GM12878 (cell line): ENCODE measurements around the gene HOXC9. TPM values are rescaled to one million over a fixed set of nuclear protein-coding genes. Genes with fewer than 3 reads are reported as not detected.

Experiments used
- ATAC-seq: fragments of 200-7000 bp; cut with Tn5 transposase; 3 replicates; pipeline ENCODE4 v1.9.1; 2020; ENCODE audit warnings: mild to moderate bottlenecking, moderate library complexity
- BruUV-seq: library from RNA; stranded (reverse); fragments of 400-500 nt; replicated peaks from 2 replicates; lab custom pipeline; 2021; lab: Mats Ljungman, UMichigan
- CTCF ChIA-PET: fragments of 300-600 bp; sonication (Branson Sonifier 250); formaldehyde crosslinking; extraction: SDS; loops from one replicate; lab custom pipeline; 2021; ENCODE audit warnings: inconsistent platforms; lab: Yijun Ruan, JAX
- POLR2A ChIA-PET: fragments of 350-600 bp; formaldehyde crosslinking; extraction: SDS; loops from one replicate; lab custom pipeline; 2021; ENCODE audit warnings: inconsistent platforms; lab: Charles Lee
- RAD21 ChIA-PET: fragments of 300-600 bp; sonication (Branson Sonifier 250); formaldehyde crosslinking; loops from one replicate; lab custom pipeline; 2023; ENCODE audit warnings: antibody characterized with exemption; ENCODE audit not compliant: unreplicated experiment; lab: Charles Lee
- SMC1A ChIA-PET: fragments of 300-600 bp; sonication (Branson Sonifier 250); formaldehyde crosslinking; loops from one replicate; lab custom pipeline; 2023; ENCODE audit not compliant: unreplicated experiment, uncharacterized antibody; lab: Charles Lee
- DNase-seq: peaks from one replicate; pipeline ENCODE4 v3.0.0-alpha.2; 2011; ENCODE audit warnings: low read depth, low spot score
- FAIRE-seq: peaks from 3 replicates; lab custom pipeline; 2011; peaks lifted over from hg19 to GRCh38; lab: Jason Lieb, UNC
- H2AFZ ChIP-seq: 2 replicates; pipeline ENCODE4 v1.6.0; 2011; ENCODE audit warnings: low read depth, low read length, control low read depth; ENCODE audit not compliant: control insufficient read depth
- H3K27ac ChIP-seq: 2 replicates; pipeline ENCODE4 v1.5.1; 2011; ENCODE audit warnings: control low read depth; ENCODE audit not compliant: control insufficient read depth, insufficient read depth
- H3K27me3 ChIP-seq, 2 experiments: replicated peaks in 1 of 2; 2 replicates each; pipeline versions ENCODE4 v1.6.0 to v1.6.1; 2011; ENCODE audit warnings: low read length in 1 of 2; ENCODE audit not compliant: control insufficient read depth in 2 of 2, insufficient read depth in 2 of 2
- H3K36me3 ChIP-seq, 2 experiments: 2 replicates each; pipeline ENCODE4 v1.5.1; 2011; ENCODE audit warnings: low read length in 1 of 2; ENCODE audit not compliant: control insufficient read depth in 2 of 2, insufficient read depth in 2 of 2
- H3K4me1 ChIP-seq: 2 replicates; pipeline ENCODE4 v1.6.1; 2011; ENCODE audit warnings: mild to moderate bottlenecking, low read length, moderate library complexity, mixed read lengths; ENCODE audit not compliant: control insufficient read depth, insufficient read depth
- H3K4me2 ChIP-seq: 2 replicates; pipeline ENCODE4 v1.6.0; 2011; ENCODE audit warnings: control low read depth; ENCODE audit not compliant: control insufficient read depth, insufficient read depth
- H3K4me3 ChIP-seq: fragments of 200-600 bp; sonication (generic); 2 replicates; pipeline ENCODE4 v1.5.1; 2016
- H3K79me2 ChIP-seq: 2 replicates; pipeline ENCODE4 v1.6.0; 2011; ENCODE audit warnings: low read length; ENCODE audit not compliant: control insufficient read depth, insufficient read depth
- H3K9ac ChIP-seq: 2 replicates; pipeline ENCODE4 v1.8.0; 2011; ENCODE audit warnings: low read length, control low read depth, mixed read lengths; ENCODE audit not compliant: control insufficient read depth, insufficient read depth
- H3K9me3 ChIP-seq: replicated peaks from 3 replicates; pipeline ENCODE4 v1.5.1; 2011; ENCODE audit warnings: mild to moderate bottlenecking, low read length; ENCODE audit not compliant: control insufficient read depth, insufficient read depth
- H4K20me1 ChIP-seq: 2 replicates; pipeline ENCODE4 v1.6.0; 2011; ENCODE audit not compliant: control insufficient read depth, insufficient read depth
- CBFB ChIP-seq: IDR thresholded peaks from 2 replicates; pipeline ENCODE4 v1.6.1; 2016; ENCODE audit warnings: antibody characterized with exemption, low read depth
- IRF4 ChIP-seq: IDR thresholded peaks from 2 replicates; pipeline ENCODE4 v1.6.1; 2011; ENCODE audit warnings: low read depth, low read length
- MLLT1 ChIP-seq: fragments of 450-650 bp; IDR thresholded peaks from 2 replicates; pipeline ENCODE4 v1.6.1; 2016; ENCODE audit warnings: mild to moderate bottlenecking
- STAT1 ChIP-seq: fragments of 450-650 bp; conservative IDR thresholded peaks from 2 replicates; pipeline ENCODE4 v1.6.1; 2014; ENCODE audit warnings: antibody characterized with exemption, mild to moderate bottlenecking
- WGBS: methylation state at CpG from one replicate; pipeline ENCODE4 v1.1.6; 2016; ENCODE audit warnings: low lambda C conversion rate; ENCODE audit not compliant: insufficient replicate concordance, insufficient coverage; ENCODE audit errors: missing lambda C conversion rate; 5-methylcytosine and 5-hydroxymethylcytosine counted together
- in situ Hi-C: fragments of 300-500 bp; cut with MboI; formaldehyde crosslinking; loops from 9 replicates; pipeline ENCODE4 v1.14.3; 2018; ENCODE audit warnings: mixed read lengths
- intact Hi-C: fragments of 100-400 bp; cut with micrococcal nuclease; formaldehyde crosslinking; loops from one replicate; pipeline ENCODE4 v1.14.2; 2022; ENCODE audit not compliant: unreplicated experiment
- polyA plus RNA-seq, 11 experiments: library from polyadenylated mRNA; depleted of rRNA in 4 of 11; unstranded in 6 of 11; stranded (reverse) in 5 of 11; fragments of >200 nt; fragmentation: Nextera tagmentation in 4 of 11; fragmentation: Illumina TruSeq in 1 of 11; extraction: Ambion mirVana in 4 of 11; extraction: Trizol in 1 of 11; gene quantifications; 1 replicate in 1 of 11; 2 replicates in 10 of 11; pipeline versions ENCODE4 v1.2.1 to v1.2.3, GENCODE V29; 2011 to 2016; ENCODE audit warnings: inconsistent platforms in 2 of 11, missing spikeins in 2 of 11, low read depth in 1 of 11
- total RNA-seq, 4 experiments: library from RNA; depleted of rRNA in 3 of 4; stranded (reverse); fragments of >200 nt in 3 of 4; fragmentation: Illumina TruSeq in 1 of 4; extraction: Trizol in 1 of 4; gene quantifications; 2 replicates each; pipeline versions ENCODE4 v1.2.1 to v1.2.3, GENCODE V29; 2013 to 2021

The HOXC9 gene
- total and polyA plus RNA-seq, 10 of the 15 experiments (the other 5 are each of a cell fraction or from before 2014, with no cell fraction given) = not detected

GRCh38 chr12:54020591-54021405, 20.8 kb downstream of the HOXC9 start:
- no peak for DNase-seq
- BruUV-seq = no TSS peak
- H4K20me1 ChIP-seq = no peaks in the 10 kb centered on the region
- no peak for FAIRE-seq
- H3K79me2 ChIP-seq = no peaks in the 10 kb centered on the region
- no peaks in the 10 kb centered on the region for H3K9me3 ChIP-seq
- H3K4me3 ChIP-seq = no peak overlapping the region
- no peak for TF ChIP-seq IRF4
- TF ChIP-seq STAT1 = no peak
- no peak for TF ChIP-seq CBFB
- 0 out of 2 replicates have a peak, but pooled peaks have one; percentile 58 for TF ChIP-seq MLLT1
- intact Hi-C loops = loop anchor here (1.0 kb wide), 1 partner anchor 14 kb away; no protein-coding TSS in a partner anchor
- H3K27me3 ChIP-seq = peaks cover 2 to 3% of the 10 kb centered on the region in 2 experiments
- 89% methylated on average over 23 of the region's 23 CpGs for WGBS
- ChIA-PET CTCF (interaction anchor here (0.6 to 13.4 kb wide), 5 partner anchors 11 to 171 kb away, joined by 3 to 343 read pairs (median 18); partner anchors contain the start of genes HOXC5, HOXC8 and SMUG1), RAD21 (interaction anchor here (1.3 to 1.6 kb wide), 2 partner anchors 12 to 170 kb away, joined by 3 to 10 read pairs; partner anchors contain the start of gene HOXC5), POLR2A (interaction anchor here (1.1 to 1.2 kb wide), 2 partner anchors 15 to 168 kb away, joined by 3 read pairs; partner anchors contain the start of gene SMUG1), SMC1A (interaction anchor here (1.1 to 2.9 kb wide), 3 partner anchors 14 to 187 kb away, joined by 3 to 9 read pairs (median 4); partner anchors contain the start of gene HOXC4)
- H3K27ac ChIP-seq = no peak overlapping the region
- peak overlapping the region; percentile 31; the same call in 1 of the 2 replicates for H3K9ac ChIP-seq
- in situ Hi-C loops = loop anchor here (10.0 kb wide), 2 partner anchors 174 to 344 kb away; partner anchors contain the start of gene GPR84
- H3K36me3 ChIP-seq = no peaks in the 10 kb centered on the region
- H3K4me1 ChIP-seq = peaks cover 21% of the 10 kb centered on the region
- peak overlapping the region; percentile 75 for H2AFZ ChIP-seq
- peak overlapping the region; percentile 71 for H3K4me2 ChIP-seq
- no peak for ATAC-seq
